GM08714 (cell line): ENCODE data around the gene ABCA7.

ENCODE experiments used
- H3K4me3 ChIP-seq: fragments of 200-500 bp; sonication (Bioruptor generic); 2 replicates; pipeline ENCODE4 v1.5.1; 2014; ENCODE audit warnings: mild to moderate bottlenecking, low read length, inconsistent platforms
- ZNF274 ChIP-seq: IDR thresholded peaks from 2 replicates; pipeline ENCODE4 v1.6.1; 2012; ENCODE audit warnings: mild to moderate bottlenecking, low read depth, low read length

ABCA7 gene

DNA sequence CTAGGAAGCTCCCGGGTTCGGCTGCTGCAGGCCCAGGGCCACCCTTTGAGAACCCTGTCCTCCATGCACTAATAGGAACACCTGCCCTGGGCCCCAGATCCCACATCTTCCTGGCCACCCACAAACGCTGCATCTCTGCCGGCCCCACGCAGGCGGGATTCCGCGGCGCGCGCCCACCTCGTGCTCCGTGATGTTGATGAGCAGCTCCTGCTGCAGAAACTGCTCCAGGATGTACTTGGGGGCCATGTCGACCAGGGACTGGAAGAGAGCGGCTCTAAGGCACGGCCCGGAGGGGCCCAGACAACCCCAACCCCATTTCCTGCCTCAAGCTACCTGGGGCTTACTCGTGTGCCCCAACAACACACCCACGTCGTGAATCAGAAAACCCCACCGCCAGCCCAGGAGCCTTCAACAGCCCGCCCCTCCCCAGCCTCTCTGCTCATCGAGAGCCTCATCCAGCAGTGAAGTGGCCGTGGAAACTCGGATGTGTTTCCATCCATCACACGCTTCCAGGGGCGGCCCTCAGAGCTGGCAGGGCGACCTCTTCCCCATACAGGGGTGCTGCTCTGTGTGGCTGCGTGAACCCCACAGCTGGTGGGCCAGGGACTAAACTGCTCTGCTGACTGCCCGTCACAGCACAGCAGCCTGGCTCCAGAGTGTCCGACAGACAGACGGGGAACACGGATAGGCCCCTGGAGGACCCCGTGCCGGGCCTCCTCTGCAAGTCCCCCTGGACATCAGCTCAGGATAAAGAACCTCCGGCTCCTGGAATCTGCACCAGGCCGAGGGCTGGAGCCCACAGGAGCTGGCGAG is 51.0 kb downstream of the ABCA7 start:
- no peak overlapping the region for H3K4me3 ChIP-seq
- TF ChIP-seq ZNF274: no peak

DNA sequence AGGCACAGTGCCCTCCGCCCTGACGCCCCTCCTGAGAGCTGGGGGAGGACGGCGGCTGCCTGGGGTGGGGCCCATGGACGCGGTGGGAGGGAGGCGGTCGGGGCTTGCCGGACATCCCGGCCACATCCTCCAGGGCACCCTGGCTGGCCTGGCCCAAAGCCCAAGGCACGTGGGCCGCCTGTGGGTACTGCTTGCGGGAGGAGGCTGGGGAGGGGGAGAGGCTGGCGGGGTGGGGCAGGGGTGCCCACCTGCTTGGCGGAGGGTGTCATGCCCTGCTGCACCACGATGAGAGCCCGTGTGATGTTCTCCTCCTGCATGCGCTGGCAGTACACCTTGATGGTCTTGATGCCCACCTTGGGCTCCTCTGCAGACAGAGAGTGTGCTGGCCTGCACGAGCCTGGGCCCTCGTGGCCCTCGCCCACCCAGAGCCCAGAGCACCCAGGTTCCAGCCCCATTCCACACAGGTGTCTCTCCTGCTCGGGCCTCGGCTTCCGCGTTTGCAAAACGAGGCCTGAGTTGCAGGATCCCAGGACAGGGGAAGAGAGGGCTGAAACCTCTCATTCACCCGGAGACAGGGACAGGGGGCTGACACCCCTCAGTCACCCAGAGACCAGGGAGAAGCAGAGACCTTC is 51.8 kb downstream of the ABCA7 start:
- TF ChIP-seq ZNF274: no peak
- no peak overlapping the region for H3K4me3 ChIP-seq

DNA sequence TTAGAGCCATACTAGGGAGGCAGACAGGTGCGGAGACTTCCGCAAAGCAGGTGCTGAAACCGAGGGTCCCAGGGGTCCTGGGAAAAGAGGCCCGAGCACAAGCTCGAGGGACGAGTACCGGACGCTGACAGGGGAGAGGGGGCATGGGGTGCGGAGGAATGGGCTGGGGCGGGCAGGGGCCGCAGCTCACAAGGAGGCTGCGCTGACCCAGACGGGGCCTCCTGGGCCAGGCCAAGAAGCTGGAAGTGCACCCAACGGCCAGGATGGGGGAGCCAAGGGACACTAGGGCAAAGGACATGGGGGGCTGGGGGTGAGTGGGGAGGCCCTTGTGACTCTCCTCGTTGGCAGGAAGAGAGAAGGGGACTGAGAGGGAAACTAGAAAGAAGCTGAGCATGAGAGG is 53.4 kb downstream of the ABCA7 start:
- TF ChIP-seq ZNF274: no peak
- no peak overlapping the region for H3K4me3 ChIP-seq

DNA sequence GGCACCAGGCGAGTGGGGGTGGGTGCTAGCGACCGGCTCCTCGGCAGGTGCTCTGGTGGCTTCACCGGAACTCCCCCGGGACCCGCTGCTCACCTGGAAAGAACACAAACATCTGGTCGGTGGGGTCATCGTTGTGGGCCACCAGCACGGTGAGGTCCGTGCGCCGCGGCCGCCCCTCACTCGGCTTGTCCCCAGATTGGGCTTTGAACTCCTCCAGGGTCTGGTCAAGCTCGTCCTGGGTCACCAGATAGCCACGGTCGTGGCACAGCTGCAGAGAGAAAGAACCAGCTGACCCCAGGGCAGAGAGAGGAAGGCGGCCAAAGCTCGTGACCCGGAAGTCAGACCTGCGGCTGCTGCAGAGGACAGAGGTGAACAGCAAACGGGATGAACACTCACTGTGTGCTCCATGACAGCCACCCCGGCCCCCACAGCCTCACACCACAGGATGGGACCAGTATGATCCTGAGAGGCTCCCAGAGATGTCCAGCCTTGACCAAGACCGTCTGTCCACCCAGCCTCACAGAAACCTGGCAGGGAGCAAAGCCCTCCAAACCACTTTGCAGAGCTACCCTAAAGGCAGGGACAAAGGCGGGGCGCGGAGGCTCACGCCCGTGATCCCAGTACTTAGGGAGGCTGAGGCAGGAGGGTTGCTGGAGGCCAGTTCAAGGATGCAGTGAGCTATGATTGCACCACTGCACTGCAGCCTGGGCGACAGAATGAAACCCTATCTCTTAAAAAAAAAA is 54.1 kb downstream of the ABCA7 start:
- TF ChIP-seq ZNF274: no peak
- peak overlapping the region; percentile 86 for H3K4me3 ChIP-seq

DNA sequence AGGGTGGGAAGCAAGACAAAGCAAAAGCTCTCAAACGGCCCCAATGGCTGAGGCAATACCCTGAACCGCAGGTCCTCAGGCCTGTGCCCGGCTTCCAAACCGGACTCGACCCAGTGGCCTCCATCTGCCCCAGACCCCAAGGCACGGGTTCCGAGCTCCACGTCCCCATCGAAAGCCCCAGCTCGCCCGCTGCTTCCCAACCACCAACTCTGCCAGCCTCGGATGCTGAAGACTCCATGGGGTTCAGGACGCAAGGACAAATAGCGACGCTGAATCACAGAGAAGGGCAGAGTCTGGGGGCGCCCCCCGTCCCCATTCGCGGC is 54.7 kb downstream of the ABCA7 start:
- TF ChIP-seq ZNF274: no peak
- H3K4me3 ChIP-seq: peak overlapping the region; percentile 86

DNA sequence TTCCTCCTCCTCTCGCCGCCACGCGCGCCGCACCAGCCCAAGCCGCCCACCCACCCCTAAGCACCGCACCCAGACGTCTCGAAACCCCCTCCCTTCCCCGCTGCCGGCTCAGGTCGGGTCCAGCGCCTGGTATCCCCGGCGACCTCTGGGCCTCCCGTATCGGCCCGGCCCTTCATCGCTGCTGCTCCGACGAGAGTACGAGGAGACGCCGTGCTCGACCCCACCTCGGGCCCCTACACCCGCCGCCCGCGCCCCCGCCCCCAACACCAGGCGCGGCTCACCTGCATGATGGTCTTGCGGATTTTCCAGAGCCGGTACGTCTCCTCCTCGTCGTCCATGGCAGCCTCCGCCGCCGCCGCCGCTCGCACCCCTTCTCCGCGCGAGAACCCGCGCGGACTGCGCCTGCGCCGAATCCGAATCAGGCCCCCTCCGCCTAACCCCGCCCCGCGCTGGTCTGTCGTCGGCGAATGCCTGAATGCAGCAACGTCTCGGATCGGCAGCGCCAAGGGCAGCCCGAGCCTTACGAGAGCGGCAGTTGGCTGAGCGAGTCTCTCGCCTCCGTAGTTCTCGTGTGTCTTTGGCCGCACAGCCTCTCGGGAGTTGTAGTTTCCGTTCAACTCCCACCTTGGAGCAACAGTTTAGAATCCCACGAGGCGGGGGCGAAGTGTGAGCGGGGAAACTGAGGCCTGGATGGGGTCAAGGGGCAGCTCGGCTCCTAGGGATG is 55.2 kb downstream of the ABCA7 start, which contains the start of gene POLR2E:
POLR2E (minus strand) TSS at position 398 of the 724 bp plus-strand sequence; CDS start at position 338, 60 bp downstream.
- no peak for TF ChIP-seq ZNF274
- peak within 1 kb of the TSS; percentile 86 for H3K4me3 ChIP-seq

DNA sequence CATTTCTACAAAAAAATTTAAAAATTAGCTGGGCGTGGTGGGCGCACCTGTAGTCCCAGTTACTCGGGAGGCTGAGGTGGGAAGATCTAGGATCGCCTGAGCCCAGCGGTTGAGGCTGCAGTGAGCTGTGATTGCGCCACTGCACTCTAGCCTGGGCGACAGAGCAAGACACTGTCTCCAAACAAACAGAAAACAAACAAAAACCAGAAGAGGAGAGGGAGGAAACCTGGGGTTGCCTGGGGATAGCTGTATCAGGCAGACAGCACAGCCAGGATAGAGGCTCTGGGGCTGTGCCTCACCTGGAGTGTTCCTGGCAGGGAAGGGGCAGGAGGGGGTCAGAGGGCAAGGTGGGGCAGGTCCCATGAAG is 57.9 kb downstream of the ABCA7 start:
- no peak for TF ChIP-seq ZNF274

DNA sequence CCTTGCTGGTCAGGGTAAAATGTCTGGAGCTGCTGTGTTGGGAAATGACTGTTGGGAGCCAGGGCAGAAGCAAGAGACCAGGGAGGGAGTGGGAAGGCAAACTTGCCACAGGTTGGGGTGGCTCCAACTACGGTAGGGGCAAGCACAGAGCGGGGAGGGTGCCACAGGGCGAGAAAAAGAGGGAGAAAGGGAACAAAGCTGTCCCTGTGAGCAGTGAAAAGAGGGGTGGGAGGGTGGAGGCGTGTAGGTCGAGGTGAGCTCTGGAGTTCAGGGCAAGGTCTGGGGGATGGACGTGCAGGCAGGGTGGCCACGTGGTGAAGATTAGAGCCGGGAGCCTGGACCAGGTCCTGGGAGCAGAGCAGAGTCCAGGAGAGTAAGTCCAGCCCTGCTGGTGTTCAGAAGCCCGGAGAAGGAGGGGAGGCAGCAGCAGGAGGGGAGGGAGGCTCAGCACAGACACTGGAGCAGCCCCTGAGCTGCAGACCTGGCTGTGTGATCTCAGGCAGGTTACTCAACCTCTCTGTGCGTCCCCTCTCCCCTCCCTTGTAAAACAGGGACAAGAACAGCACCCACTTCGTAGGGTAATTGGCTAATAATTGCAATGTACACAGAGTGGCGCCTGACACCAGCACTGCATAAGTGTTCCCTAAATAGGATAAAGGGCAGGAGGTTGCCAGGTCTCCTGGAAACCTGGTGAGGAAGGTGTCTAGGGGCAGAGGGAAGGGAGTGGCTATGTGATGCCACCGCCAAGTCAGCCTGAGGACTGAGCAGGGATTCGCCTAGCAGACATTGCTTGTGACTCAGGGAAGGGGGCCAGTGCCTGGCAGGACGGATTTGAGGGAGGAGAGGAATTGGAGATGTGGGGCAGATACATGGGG is 58.5 kb downstream of the ABCA7 start:
- no peak for TF ChIP-seq ZNF274
- no peak overlapping the region for H3K4me3 ChIP-seq

More for the DNA sequence above, 57.9 kb downstream of the ABCA7 start:
- no peak overlapping the region for H3K4me3 ChIP-seq

DNA sequence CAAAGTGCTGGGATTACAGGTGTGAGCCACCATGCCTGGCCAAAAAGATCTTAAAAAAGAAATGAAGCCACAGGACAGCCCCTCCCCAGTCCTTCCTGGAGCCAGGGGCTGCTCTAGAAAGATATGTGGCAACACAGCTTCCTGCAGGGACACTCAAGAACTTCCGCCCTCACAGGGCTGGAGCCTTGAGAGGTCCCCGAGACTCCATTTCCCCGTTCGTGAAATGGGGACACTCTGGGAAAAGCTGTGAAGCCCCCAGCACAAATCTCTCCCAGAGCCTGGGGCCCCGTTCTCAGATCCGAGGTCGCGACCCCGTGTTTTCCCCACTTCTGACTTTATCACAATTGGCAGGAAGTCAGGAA is 61.4 kb downstream of the ABCA7 start:
- TF ChIP-seq ZNF274: no peak
- H3K4me3 ChIP-seq: no peak overlapping the region

DNA sequence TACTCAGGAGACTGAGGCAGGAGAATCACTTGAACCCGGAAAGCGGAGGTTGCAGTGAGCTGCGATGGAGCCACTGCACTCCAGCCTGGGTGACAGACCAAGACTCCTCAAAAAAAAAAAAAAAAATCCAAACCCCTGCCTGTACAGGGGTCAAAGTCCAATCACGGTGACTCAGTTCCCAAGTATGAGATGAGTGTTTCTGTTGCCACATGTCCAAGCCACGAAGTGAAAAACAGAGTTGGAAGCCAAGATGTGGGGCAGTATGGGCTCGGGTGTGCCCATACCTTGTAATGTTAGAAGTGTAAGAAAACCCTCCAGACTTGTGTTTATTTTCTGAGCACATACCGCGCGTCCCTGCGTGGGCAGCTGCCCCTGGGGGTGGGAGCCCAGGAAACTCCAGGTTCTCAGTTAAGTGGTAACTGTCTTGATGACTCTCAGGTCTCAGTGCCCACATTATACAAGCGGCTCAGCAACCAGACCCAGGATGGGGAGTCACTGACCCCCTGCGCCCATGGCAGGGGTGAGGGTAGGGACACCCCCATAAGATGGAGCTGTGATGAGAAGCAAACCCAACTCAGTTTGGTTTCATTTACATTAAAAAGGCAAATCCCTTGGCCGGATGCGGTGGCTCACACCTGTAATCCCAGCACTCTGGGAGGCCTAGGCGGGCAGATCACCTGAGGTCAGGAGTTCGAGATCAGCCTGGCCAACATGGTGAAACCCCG is 62.7 kb downstream of the ABCA7 start:
- no peak overlapping the region for H3K4me3 ChIP-seq
- TF ChIP-seq ZNF274: no peak

DNA sequence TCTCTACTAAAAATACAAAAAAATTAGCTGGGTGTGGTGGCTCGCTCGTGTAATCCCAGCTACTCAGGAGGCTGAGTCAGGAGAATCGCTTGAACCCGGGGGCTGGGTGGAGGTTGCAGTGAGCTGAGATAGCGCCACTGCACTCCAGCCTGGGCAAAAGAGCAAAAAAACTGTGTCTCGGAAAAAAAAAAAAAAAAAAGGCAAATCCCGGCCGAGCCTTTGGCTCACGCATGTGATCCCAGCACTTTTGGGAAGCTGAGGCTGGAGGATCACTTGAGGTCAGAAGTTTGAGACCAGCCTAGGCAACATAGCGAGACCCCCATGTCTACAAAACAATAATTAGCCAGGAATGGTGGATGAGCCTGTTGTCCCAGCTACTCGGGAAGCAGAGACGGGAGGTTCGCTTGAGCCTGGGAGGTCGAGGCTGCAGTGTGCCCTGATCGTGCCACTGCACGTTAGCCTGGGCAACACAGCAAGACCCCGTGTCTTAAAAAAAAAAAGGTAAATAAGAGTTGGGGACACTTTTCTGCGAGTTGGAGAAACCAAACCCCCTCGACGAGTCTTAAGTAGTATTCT is 63.3 kb downstream of the ABCA7 start:
- peak overlapping the region; percentile 21; the same call in 1 of the 2 replicates for H3K4me3 ChIP-seq
- no peak for TF ChIP-seq ZNF274

DNA sequence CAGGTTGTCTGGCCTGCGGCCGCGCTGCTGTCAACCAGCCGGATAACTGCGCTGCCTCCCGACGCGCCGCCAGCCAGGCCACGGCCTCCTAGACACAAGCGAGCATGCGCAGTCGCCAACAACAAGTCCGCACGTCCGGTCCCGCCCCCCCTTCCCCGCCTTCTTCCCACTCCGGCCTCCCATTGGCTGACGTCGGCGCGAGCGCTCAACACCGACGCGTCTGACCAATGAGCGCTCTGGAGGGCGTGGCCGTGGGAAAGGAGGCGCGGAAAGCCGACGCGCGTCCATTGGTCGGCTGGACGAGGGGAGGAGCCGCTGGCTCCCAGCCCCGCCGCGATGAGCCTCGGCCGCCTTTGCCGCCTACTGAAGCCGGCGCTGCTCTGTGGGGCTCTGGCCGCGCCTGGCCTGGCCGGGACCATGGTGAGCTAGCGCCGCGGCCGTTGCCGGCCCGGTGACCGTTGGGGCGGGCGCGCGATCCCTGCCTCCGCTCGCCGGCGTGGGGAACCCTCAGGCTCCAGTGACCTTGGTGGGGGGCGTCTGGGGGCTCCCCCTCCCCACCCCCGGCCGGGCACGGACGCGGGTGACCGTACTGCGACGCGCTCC is 63.9 kb downstream of the ABCA7 start, which contains the start of gene GPX4:
GPX4 (plus strand) TSS at position 287 of the 603 bp plus-strand sequence; CDS start at position 337, 50 bp downstream.
- TF ChIP-seq ZNF274: no peak
- H3K4me3 ChIP-seq: peak within 1 kb of the TSS; percentile 85
